ENCODE results near the gene D2HGDH.
"Not testable (repeated sequence)": the region's sequence is repeated elsewhere in the genome, so short reads cannot be mapped to it uniquely, and the experiment has no call there.

Gene D2HGDH

DNA sequence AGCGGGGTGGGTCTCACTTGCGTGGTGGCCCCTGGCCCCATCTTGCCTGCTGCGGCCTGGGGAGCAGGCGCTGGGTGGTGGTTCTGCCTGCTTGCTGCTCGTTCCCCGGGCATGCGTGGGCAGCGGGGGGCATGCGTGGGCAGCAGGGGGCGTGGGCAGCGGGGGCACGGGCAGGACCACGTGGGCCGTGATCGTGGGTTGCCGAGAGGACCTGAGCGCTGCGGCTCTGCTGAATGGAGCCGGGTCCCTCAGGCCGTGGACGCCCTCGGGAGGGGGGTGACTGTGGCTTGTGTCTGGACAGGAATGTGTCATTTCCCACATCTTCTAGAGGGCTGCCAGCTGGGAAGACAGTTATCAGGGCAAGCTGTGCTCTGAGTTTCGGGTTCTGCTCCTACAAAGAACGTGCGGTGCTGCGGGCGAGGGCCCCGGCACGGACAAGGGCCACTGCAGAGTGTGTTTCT lies 33.9 kb downstream of the D2HGDH start:
- DNase-seq, result no peak

DNA sequence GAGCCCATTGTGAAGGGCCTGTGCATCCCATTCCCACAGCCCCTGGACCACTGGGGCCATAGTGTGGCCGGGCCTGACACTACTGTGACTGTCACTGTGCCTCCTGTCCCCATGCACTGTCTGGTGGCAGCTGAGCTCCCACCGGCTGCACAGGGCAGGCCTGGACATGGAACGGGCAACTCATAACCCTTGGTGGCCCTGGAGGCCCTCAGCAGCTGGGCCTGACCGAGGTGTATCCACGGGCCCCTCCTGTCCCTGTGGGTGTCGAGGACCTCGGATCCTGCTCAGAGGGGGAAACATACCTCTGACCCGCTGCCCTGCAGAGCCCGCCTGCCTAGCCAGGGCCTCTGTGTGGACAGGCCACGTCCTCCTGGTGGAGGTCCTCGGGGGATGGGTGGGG lies 34.4 kb downstream of the D2HGDH start:
- no peak for DNase-seq

DNA sequence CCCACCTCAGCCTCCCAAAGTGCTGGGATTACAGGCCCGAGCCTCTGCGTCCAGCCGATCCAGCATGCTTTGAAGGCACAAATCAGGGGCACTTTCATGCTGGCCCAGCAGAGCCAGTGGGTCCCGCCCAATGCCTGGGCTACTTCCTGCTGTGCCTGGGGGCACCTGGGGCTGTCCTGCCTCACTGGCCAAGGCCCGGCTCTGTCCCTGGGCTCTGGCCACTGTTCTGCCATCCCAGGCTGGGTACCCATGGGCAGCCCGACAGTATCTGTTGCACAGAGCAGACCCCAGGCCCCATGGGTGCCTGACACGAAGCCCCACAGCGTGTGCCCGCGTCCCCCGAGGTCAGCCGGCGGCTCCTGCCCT lies 35.4 kb downstream of the D2HGDH start:
- DNase-seq, result no peak

DNA sequence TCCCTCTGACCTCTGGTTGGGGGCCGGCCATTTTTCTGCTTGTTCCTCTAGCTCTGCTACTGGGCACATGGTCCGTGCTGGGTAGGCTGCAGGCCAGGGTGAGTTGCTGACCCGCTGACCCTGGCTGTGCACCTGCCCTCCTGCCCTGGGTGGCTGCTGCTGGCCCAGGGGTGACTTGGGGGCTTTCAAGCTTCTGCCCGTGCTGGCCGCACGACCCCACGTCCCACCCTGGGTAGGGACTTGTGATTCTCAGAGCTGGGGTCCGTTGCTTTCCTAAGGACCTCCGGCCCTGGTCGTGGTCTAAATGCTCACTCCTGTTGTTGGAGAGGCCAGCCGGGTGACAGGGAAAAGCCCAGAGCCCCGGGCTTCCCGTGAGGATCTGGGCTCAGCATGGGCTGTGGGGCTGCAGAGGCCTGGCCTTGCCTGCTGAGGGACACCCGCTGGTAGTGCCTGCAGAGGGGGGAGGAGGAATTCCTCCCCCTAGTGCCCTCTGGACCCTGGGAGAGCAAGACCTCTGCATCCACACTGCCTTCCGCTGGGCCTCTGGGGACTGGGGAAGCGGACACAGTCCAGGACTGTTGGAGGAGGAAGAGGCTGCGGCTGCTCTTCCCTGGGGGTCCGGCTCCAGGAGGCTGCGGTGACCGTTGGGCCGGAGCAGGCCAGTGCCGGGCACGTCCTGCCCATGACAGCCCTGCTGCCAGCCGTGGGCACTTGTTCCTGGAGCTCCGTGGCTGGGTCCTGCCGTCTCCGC lies 35.9 kb downstream of the D2HGDH start:
- no peak for DNase-seq

DNA sequence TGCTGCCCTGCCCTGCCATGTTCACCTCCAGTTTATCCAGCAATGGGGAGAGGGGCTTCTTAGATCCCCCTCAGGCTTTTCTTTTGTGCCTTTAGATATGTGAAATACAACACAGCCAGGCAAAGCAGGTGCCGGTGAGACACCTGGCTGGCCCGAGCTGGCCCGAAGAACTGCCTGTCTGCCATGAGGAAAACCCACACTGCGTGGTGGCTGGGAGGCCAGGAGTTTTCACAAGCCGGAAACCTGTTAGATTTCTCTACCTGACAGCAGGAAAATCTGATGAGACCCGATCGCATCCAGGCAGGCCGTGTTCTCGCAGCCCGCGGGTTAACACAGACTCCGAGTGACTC lies 36.5 kb downstream of the D2HGDH start:
- DNase-seq, result no peak

DNA sequence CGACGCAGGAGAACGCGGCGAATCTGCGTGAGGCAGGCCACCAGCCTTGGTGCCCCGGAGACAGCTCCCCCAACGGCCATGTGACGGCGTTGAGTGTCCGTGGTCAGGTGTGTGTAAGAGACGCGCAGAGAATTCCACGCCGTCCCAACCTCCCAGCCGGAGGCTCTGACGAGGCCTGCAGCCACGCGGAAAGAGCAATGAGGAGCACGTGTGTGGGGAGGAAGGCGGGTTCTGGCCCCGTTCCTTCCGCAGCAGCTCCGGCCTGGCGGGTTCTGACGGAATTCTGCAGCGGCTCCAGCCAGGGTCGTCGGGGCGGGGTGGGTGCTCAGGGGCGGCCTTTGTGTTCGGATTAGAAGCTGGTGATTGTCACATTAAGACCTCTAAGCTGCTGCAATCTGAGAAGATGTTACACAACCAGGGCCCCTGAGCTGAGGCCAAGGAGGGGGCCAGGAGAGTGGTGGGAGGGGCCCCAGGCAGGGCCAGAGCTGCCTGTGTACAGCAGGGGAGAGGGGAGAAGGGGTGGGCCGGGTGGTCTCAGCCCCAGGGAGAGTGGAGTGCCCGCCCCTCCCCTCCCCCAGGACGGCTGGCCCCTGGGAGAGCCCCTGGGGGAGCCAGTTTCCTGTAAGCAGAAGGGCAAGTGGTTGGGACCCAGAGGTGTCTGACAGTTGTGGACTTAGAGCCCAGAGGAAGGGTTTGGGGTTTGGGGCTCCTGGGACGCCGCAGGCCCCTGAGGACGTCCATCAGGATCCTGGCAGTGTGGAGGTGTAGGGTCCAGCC lies 37.0 kb downstream of the D2HGDH start:
- peak in 4 of 56 donors; percentile 8 to 23 (median 16) for DNase-seq

DNA sequence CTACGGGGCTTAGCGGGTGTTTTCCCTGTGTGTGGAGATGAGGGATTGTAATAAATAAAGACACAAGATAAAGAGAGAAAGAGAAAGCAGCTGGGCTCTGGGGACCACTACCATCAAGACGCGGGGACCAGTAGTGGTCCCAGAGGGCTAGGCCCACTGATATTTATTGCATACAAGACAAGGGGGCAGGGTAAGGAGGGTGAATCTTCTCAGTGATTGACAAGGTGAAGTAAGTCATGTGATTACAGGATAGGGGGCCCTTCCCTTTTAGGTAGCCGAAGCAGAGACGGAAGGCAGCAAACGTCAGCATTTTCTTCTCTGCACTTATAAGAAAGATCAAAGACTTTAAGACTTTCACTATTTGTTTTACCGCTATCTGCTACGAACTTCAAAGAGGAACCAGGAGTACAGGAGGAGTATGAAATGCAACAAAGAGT lies 37.7 kb downstream of the D2HGDH start:
- DNase-seq, result no peak

DNA sequence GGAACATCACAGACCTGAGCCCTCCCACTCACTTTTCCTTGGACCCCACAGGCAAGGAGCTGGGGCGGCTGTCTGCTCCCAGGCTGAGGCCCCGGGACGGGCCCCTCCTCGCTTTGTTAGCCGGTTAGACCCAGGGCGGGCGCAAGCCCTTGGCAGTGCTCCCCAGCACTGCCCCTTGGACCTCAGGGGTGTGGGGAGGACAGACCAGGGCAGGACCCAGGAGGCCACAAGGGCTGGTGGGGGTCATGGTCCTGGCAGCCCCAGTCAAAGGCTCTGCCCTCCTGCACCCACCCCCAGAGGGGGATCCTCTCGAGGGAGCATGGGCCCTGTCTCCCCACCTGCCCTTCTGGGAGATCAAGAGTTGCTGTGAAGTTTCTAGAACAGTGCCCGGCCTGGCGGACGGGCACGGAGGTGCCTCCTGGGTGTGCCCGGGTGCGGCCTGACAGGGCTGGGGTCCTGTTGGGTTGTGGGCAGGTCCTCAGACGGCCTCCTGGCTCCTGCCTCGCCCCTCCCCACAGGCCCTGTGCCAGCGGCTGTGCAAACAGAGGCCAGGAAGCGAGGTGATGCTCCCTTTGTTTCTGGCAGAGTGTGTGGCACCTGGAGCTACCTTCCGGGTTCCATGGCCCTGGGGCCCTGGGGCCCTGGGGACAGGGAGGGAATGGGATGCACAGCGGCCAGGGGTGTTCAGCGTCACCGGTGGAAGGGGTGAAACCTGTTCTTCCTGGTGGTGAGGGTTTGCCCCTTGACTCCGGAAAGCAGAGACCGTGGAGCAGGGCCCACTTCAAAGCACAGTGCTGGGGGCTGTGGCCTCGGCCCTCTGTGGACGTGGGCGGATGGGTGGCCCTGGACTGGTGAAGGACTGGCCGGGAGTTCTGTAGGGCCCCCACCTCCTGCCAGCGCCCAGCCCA lies 39.3 kb downstream of the D2HGDH start:
- DNase-seq, result no peak

DNA sequence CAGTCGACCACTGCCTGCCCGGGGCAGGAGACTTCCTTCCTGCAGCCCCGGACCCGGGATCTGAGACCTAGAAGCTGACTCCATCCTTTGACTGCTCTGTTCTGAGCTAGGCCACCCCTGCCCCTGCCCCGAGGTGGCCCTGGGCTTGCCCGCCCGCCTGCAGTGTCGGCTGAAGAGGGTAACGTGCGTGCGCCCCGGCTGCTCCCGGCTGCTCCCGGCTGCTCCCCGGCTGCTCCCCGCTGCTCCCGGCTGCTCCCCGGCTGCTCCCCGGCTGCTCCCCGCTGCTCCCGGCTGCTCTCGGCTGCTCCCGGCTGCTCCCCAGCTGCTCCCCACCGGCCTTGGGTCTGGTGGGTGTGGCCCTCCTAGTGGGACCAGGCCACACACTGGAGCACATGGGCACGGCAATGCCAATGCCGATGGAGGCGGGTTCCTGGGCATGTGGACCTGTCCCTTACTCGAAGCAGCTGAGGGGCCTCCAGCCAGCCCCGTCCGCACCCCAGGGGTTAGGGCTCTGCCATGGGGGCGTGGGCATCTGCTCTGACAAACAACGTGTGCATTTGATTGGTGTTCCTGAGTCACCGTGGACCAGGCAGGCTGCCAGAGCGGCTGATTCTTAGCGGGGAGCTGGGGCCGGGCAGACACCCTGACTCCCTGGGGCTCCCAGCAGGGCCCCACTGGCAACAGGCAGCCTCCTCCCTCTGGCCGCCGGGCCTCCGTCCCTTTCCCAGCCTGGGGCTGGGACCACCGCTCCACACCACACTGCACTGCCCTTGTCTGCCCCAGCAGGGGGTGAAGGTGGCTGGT lies 40.2 kb downstream of the D2HGDH start:
- no peak for DNase-seq

DNA sequence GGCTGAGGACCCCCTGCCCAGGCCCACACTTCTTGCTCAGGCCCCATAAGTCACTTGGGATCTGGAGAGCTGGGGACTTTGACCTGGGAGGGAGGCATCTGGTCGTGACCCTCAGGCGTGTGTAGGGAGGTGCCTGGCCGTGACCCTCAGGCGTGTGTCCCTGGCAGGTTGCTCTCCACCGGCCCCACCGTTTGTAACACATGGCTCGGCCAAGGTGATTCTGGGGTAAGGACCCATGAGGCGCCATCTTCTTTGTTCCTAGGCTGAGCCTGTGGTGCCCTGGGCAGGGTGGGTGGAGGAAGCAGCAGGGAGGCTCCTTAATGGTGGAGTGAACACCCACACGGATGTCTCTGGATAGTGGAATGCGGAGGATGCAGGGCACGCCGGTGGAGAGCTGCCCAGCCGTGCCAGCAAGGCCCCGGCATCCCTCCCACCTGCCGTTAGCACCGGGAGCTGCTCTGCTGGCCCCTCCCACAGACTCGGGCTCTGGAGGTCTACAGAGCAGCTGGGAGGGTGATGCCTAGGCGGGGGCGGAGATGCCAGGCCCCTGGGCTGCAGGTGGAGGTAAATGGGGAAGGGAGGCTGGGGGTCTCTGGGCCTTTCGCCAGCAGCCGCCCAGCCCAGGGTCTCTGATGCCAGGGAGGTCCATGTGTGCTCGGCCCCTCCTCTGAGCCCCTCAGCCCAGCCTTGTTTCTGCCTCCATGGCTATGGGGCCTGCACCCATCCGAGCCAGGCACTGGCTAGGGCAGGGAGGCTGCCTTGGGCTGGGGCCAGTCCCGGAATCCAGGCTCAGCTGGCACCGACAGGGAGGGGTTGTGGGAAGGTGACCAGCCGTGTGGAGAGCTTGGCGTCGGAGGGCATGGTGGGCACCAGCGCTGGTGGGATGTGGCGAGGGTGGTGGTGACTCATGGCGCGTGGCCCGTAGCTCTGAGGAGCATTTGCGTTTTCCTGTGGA lies 41.1 kb downstream of the D2HGDH start:
- DNase-seq, result no peak

DNA sequence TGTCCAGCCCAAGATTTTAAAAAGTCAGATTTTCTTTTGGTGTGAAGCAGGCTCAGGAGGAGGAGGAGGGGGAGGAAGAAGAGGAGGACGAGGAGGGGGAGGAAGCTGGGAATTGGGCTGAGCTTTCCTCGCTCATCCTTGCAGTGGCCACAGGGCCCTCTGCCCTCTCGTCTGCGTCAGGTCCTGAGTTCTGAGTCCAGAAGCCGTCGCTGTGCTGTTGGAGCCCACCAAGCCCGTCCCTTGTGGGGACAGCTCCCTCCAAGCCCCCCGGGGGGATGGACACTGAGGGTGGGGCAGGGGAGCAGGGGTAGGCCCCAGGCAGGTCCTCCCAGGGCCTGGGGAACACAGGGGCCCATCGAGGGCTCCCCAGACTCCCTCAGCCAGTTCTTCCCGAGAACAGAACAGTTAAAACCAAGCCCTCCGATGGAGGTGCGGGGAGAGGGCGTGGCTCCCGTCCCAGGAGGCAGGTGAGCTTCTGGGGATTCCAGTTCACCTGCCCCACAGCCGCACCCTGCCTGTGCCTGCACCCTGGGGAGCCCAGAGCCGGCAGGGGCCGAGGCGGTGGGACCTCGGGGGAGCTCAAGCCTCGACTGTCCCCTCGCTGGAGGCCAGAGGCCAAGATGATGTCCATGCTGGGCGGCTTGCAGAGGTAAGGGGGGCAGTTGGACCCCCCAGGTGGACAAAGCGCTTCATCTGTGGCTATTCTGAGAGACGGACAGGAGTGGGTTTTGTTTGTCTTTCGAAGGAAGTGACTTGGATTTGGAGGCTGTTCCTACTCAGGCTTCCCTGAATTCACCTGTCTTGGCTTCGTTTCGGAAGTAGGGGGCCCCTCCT lies 42.1 kb downstream of the D2HGDH start, which contains the start of gene GAL3ST2:
Gene GAL3ST2, plus strand, starts transcription at position 487 of the 834 bp plus-strand sequence. Its CDS starts 134 bp downstream, at position 621.
- DNase-seq, result no peak

DNA sequence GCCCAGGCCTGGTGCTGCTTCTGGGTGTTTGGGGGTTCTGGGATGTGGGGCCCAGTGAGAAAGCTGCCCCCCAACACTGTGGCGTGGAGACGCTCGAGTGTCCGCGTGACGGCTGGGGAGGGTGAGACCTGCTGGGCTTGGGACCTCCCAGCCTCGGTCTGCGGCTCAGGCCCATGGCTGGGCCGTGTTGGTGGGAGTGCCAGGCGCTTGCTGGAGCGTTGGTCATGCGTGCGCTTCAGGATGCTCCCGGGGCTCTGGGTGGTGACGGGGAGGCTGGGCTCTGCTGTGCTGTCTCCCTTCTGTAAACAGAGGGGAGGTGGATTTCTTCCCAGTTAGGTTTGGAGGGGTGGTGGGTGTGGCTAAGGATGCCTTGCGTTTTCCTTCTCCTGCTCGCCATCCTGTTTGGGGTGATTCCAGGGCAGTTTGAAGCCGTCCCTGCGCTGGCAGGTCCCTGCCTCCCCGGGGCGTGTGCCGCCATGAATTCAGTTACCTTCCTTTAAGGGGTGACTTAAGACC lies 42.8 kb downstream of the D2HGDH start:
- DNase-seq, result no peak

DNA sequence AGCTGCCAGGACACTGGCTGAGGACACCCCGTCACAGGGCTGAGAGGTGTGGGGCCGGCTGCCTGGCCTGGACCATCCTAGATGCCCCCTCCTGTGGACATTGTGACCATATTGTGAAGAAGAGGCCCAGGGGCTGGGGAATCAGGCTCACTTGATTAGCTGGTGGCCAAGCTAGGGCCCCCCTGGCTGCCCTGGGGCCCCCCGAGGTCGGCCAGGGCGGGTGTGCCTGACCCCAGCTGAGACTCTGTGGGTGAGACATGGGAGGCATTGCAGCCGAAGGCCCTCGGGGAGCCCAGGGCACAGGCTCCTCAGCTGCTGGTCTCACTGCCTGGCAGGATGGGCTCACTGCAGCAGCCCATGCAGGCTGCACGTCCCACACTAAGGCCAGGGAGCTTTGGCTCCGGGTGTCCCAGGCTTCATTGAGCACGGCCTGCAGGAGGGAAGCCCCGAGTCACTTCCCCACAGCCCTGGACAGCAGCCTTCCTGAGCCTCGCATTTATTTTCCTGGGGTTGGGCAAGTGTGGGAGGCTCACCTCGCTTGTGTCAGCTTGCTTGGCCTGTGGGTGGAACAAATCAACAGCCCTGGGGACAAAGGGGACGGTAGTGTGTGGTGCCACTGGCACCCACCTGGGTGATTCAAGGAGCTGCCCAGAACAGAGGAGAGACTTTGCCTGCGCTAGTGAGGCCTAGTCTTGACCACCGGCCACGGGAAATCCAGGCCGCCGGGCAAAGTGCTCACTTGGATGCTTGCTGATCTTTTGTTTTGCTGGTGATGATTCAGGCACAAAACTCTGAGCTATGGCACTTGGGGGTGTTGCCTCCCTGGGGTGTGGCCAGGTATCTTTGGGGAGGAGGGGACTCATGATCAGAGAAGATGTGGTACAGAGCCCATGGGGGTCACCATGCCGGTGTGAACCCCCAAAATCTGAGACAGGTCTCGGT lies 43.5 kb downstream of the D2HGDH start:
- no peak for DNase-seq

DNA sequence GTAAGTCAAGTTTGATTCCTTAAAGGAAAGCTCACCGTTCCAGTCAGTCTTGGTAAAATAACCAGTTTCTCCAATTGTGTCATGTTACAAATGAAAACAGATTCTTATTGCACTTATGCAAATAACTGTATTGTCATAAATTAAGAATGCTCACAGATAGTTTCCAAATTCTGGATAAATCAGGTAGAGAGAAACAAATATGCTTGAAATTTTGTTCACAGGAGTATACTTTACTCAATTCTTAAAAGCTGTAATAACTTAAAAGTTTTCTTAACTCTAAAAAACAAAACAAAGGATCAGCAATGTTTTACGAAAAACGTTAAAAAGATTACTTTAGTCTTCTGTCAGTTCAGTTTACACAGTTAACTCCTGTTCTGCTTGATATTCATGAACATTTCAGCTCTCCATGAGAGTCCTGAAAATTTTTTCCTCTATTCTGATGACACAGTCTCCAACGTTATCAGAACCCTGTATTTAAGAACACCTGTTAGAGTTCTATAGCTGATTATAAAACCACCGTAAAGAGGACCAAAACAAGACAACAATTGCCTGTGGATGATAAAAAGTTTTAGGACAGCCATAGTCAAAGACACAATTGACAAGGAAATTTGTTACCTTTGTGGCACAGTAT lies 46.6 kb downstream of the D2HGDH start:
- no peak for DNase-seq

DNA sequence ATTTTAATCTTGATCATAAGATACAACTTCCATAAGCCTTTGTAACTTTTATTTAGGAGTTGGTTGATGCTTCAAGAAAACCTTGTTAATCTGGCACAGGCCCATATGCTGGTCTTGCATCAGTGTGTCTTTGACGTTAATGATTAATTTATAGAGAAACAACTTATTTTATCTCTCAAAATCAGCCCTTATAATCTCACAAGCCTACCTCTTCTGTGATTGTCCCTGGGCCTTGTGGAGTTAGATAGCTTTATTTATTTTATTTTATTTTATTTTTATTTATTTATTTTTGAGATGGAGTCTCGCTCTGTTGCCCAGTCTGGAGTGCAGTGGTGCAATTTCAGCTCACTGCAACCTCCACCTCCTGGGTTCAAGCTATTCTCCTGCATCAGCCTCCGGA lies 47.6 kb downstream of the D2HGDH start:
- DNase-seq, result not testable (repeated sequence)

DNA sequence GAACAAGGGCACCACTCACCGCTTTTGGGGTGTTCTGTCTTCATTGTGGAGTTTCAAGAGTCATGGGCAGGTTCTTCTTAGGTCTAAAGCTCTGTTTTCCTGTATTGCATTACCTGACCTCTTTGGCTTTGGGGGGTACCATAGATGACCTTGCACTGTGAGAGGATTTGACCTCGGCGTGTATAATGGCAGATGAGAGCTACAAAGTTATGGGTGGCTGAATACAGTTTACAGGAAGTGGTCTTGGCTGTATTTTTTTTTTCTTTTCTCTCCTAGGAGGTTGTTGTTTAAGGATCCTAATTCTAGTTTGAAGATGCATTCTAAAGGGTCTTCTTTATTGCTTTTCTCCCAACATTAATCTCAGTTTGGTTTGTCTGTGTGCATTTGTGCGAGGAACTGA lies 53.7 kb downstream of the D2HGDH start:
- no peak for DNase-seq

DNA sequence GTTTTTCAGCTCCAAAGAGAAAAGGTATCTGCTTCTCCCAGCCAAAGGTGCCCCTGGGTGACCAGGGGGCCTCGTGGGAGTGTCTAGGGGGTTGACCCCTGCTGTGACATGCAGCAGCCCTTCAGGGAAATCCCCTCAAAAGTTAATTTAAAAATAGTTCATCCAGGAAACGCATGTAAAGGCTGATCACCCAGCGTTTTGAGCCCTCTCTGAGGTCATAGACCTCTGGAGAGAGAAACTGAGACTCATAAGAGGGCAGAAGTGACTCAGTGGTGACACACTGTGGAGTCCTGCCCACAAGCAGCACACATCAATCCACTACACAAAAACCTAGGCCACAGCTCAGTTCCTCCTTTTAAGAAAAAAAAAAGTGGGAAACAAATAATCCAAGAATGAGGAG lies 54.1 kb downstream of the D2HGDH start:
- no peak for DNase-seq

All from nucleus accumbens (tissue), 56 donors.